ENCODE results near the gene ABLIM1.

Gene ABLIM1

GRCh38 chr10:114406455-114406854 is 251.6 kb downstream of the ABLIM1 start:
- H3K36me3 ChIP-seq (ENCODE audit: control insufficient read depth, insufficient read depth, low read length), result no peaks in the 10 kb centered on the region
- H3K4me3 ChIP-seq (ENCODE audit: extremely low read depth, insufficient read depth, low read length, poor library complexity, severe bottlenecking), result no peak overlapping the region

GRCh38 chr10:114405011-114405350 is 253.1 kb downstream of the ABLIM1 start:
- Histone ChIP-seq H3K4me1 (ENCODE audit: control insufficient read depth, insufficient read depth, low read length, poor library complexity, severe bottlenecking) (peaks cover 53% of the 10 kb centered on the region), H3K4me3 (ENCODE audit: extremely low read depth, insufficient read depth, low read length, poor library complexity, severe bottlenecking) (peak overlapping the region; percentile 70), H3K9me3 (ENCODE audit: control insufficient read depth, low read length) (no peaks in the 10 kb centered on the region), H3K27ac (ENCODE audit: low read depth, low read length, severe bottlenecking) (no peak overlapping the region), H3K36me3 (ENCODE audit: control insufficient read depth, insufficient read depth, low read length) (no peaks in the 10 kb centered on the region)
- WGBS, 2 experiments (ENCODE audit: insufficient coverage in 2 of 2), result 32 to 44% methylated on average over 16 of the region's 16 CpGs

More at GRCh38 chr10:114406455-114406854, 251.6 kb downstream of the ABLIM1 start:
- Histone ChIP-seq H3K4me1 (ENCODE audit: control insufficient read depth, insufficient read depth, low read length, poor library complexity, severe bottlenecking) (peaks cover 39% of the 10 kb centered on the region), H3K9me3 (ENCODE audit: control insufficient read depth, low read length) (no peaks in the 10 kb centered on the region), H3K27ac (ENCODE audit: low read depth, low read length, severe bottlenecking) (no peak overlapping the region)
- WGBS, 2 experiments (ENCODE audit: insufficient coverage in 2 of 2), result no CpG with 5 or more reads among the region's 1 CpG

GRCh38 chr10:114404171-114405010 is 253.7 kb downstream of the ABLIM1 start, which contains the start of gene AFAP1L2:
TSS of gene AFAP1L2 (minus strand) at chr10:114404502. CDS start at chr10:114404455, 47 bp downstream.
- Histone ChIP-seq H3K9me3 (ENCODE audit: control insufficient read depth, low read length) (no peaks in the 10 kb centered on the region), H3K4me3 (ENCODE audit: extremely low read depth, insufficient read depth, low read length, poor library complexity, severe bottlenecking) (peak within 1 kb of the TSS; percentile 70), H3K27ac (ENCODE audit: low read depth, low read length, severe bottlenecking) (peak within 1 kb of the TSS; percentile 23), H3K4me1 (ENCODE audit: control insufficient read depth, insufficient read depth, low read length, poor library complexity, severe bottlenecking) (peaks cover 55% of the 10 kb centered on the region), H3K36me3 (ENCODE audit: control insufficient read depth, insufficient read depth, low read length) (no peaks in the 10 kb centered on the region)
- WGBS, 2 experiments (ENCODE audit: insufficient coverage in 2 of 2), result 2% methylated on average over 70 to 79 of the region's 88 CpGs

- WGBS, 2 experiments (ENCODE audit: insufficient coverage in 2 of 2), result 0 to 1% methylated on average over 27 to 28 of the region's 44 CpGs
- H3K4me3 ChIP-seq (ENCODE audit: extremely low read depth, insufficient read depth, low read length, poor library complexity, severe bottlenecking), result peak overlapping the region; percentile 70
- H3K36me3 ChIP-seq (ENCODE audit: control insufficient read depth, insufficient read depth, low read length), result peaks cover 1% of the 10 kb centered on the region
- no peaks in the 10 kb centered on the region for H3K9me3 ChIP-seq (ENCODE audit: control insufficient read depth, low read length)
- H3K27ac ChIP-seq (ENCODE audit: low read depth, low read length, severe bottlenecking), result peak overlapping the region; percentile 23
- peaks cover 55% of the 10 kb centered on the region for H3K4me1 ChIP-seq (ENCODE audit: control insufficient read depth, insufficient read depth, low read length, poor library complexity, severe bottlenecking)
Measured at GRCh38 chr10:114403541-114404161, 254.4 kb downstream of the ABLIM1 start.

GRCh38 chr10:114402871-114403540 is 255.1 kb downstream of the ABLIM1 start:
- Histone ChIP-seq H3K4me1 (ENCODE audit: control insufficient read depth, insufficient read depth, low read length, poor library complexity, severe bottlenecking) (peaks cover 55% of the 10 kb centered on the region), H3K9me3 (ENCODE audit: control insufficient read depth, low read length) (no peaks in the 10 kb centered on the region), H3K27ac (ENCODE audit: low read depth, low read length, severe bottlenecking) (peak overlapping the region; percentile 31), H3K36me3 (ENCODE audit: control insufficient read depth, insufficient read depth, low read length) (peaks cover 3% of the 10 kb centered on the region), H3K4me3 (ENCODE audit: extremely low read depth, insufficient read depth, low read length, poor library complexity, severe bottlenecking) (peak overlapping the region; percentile 70)
- WGBS, 2 experiments (ENCODE audit: insufficient coverage in 2 of 2), result 20 to 24% methylated on average over 12 to 13 of the region's 17 CpGs

GRCh38 chr10:114402233-114402632 is 255.8 kb downstream of the ABLIM1 start:
- Histone ChIP-seq H3K4me3 (ENCODE audit: extremely low read depth, insufficient read depth, low read length, poor library complexity, severe bottlenecking) (peak overlapping the region; percentile 70), H3K27ac (ENCODE audit: low read depth, low read length, severe bottlenecking) (no peak overlapping the region), H3K9me3 (ENCODE audit: control insufficient read depth, low read length) (no peaks in the 10 kb centered on the region), H3K4me1 (ENCODE audit: control insufficient read depth, insufficient read depth, low read length, poor library complexity, severe bottlenecking) (peaks cover 60% of the 10 kb centered on the region), H3K36me3 (ENCODE audit: control insufficient read depth, insufficient read depth, low read length) (peaks cover 3% of the 10 kb centered on the region)
- 90 to 100% methylated on average over 1 to 2 of the region's 2 CpGs for WGBS, 2 experiments (ENCODE audit: insufficient coverage in 2 of 2)

GRCh38 chr10:114401195-114401791 is 256.8 kb downstream of the ABLIM1 start:
- peaks cover 3% of the 10 kb centered on the region for H3K36me3 ChIP-seq (ENCODE audit: control insufficient read depth, insufficient read depth, low read length)
- no peaks in the 10 kb centered on the region for H3K9me3 ChIP-seq (ENCODE audit: control insufficient read depth, low read length)
- peaks cover 64% of the 10 kb centered on the region for H3K4me1 ChIP-seq (ENCODE audit: control insufficient read depth, insufficient read depth, low read length, poor library complexity, severe bottlenecking)
- no peak overlapping the region for H3K4me3 ChIP-seq (ENCODE audit: extremely low read depth, insufficient read depth, low read length, poor library complexity, severe bottlenecking)
- 91 to 100% methylated on average over 5 to 6 of the region's 7 CpGs for WGBS, 2 experiments (ENCODE audit: insufficient coverage in 2 of 2)
- H3K27ac ChIP-seq (ENCODE audit: low read depth, low read length, severe bottlenecking), result no peak overlapping the region

GRCh38 chr10:114400091-114400490 is 258.0 kb downstream of the ABLIM1 start:
- no peak overlapping the region for H3K27ac ChIP-seq (ENCODE audit: low read depth, low read length, severe bottlenecking)

GRCh38 chr10:114399576-114399975 is 258.5 kb downstream of the ABLIM1 start:
- Histone ChIP-seq H3K27ac (ENCODE audit: low read depth, low read length, severe bottlenecking) (no peak overlapping the region), H3K36me3 (ENCODE audit: control insufficient read depth, insufficient read depth, low read length) (peaks cover 18% of the 10 kb centered on the region), H3K9me3 (ENCODE audit: control insufficient read depth, low read length) (no peaks in the 10 kb centered on the region), H3K4me1 (ENCODE audit: control insufficient read depth, insufficient read depth, low read length, poor library complexity, severe bottlenecking) (peaks cover 66% of the 10 kb centered on the region), H3K4me3 (ENCODE audit: extremely low read depth, insufficient read depth, low read length, poor library complexity, severe bottlenecking) (no peak overlapping the region)
- WGBS, 2 experiments (ENCODE audit: insufficient coverage in 2 of 2), result 78 to 95% methylated on average over 5 of the region's 6 CpGs

More at GRCh38 chr10:114400091-114400490, 258.0 kb downstream of the ABLIM1 start:
- peaks cover 64% of the 10 kb centered on the region for H3K4me1 ChIP-seq (ENCODE audit: control insufficient read depth, insufficient read depth, low read length, poor library complexity, severe bottlenecking)
- WGBS, 2 experiments (ENCODE audit: insufficient coverage in 2 of 2), result 67 to 87% methylated on average over 1 to 3 of the region's 3 CpGs
- no peak overlapping the region for H3K4me3 ChIP-seq (ENCODE audit: extremely low read depth, insufficient read depth, low read length, poor library complexity, severe bottlenecking)
- no peaks in the 10 kb centered on the region for H3K9me3 ChIP-seq (ENCODE audit: control insufficient read depth, low read length)
- peaks cover 14% of the 10 kb centered on the region for H3K36me3 ChIP-seq (ENCODE audit: control insufficient read depth, insufficient read depth, low read length)

GRCh38 chr10:114398587-114399331 is 259.3 kb downstream of the ABLIM1 start:
- 95 to 96% methylated on average over 7 to 9 of the region's 10 CpGs for WGBS, 2 experiments (ENCODE audit: insufficient coverage in 2 of 2)
- H3K9me3 ChIP-seq (ENCODE audit: control insufficient read depth, low read length), result no peaks in the 10 kb centered on the region
- H3K4me3 ChIP-seq (ENCODE audit: extremely low read depth, insufficient read depth, low read length, poor library complexity, severe bottlenecking), result no peak overlapping the region
- H3K4me1 ChIP-seq (ENCODE audit: control insufficient read depth, insufficient read depth, low read length, poor library complexity, severe bottlenecking), result peaks cover 74% of the 10 kb centered on the region
- H3K36me3 ChIP-seq (ENCODE audit: control insufficient read depth, insufficient read depth, low read length), result peaks cover 18% of the 10 kb centered on the region
- no peak overlapping the region for H3K27ac ChIP-seq (ENCODE audit: low read depth, low read length, severe bottlenecking)
